ENCODE measurements around the gene SARNP.
"Not testable (repeated sequence)": the region's sequence is repeated elsewhere in the genome, so short reads cannot be mapped to it uniquely, and the experiment has no call there.

Gene SARNP

GRCh38 chr12:55839345-55840140, 22.0 kb upstream of the SARNP start:
- in situ Hi-C loops (cut with MboI; ENCODE audit: low sequenced_read_pairs) = no loop called here

GRCh38 chr12:55838361-55838760, 20.8 kb upstream of the SARNP start:
- in situ Hi-C loops (cut with MboI; ENCODE audit: low sequenced_read_pairs) = no loop called here

GRCh38 chr12:55834400-55834799, 16.9 kb upstream of the SARNP start:
- in situ Hi-C loops (cut with MboI; ENCODE audit: low sequenced_read_pairs) = not testable (repeated sequence)

- in situ Hi-C loops (cut with MboI; ENCODE audit: low sequenced_read_pairs) = no loop called here
These were observed 15.5 kb upstream of the SARNP start for GRCh38 chr12:55833056-55833455.

- in situ Hi-C loops (cut with MboI; ENCODE audit: low sequenced_read_pairs) = no loop called here
These were observed 13.9 kb upstream of the SARNP start for GRCh38 chr12:55831447-55831815.

- in situ Hi-C loops (cut with MboI; ENCODE audit: low sequenced_read_pairs) = no loop called here
These were observed 13.3 kb upstream of the SARNP start for GRCh38 chr12:55830601-55831446.

GRCh38 chr12:55829967-55830600, 12.6 kb upstream of the SARNP start:
- in situ Hi-C loops (cut with MboI; ENCODE audit: low sequenced_read_pairs) = no loop called here

- in situ Hi-C loops (cut with MboI; ENCODE audit: low sequenced_read_pairs) = no loop called here
These were observed 10.8 kb upstream of the SARNP start for GRCh38 chr12:55828357-55828756.

GRCh38 chr12:55827806-55828205, 10.3 kb upstream of the SARNP start:
- in situ Hi-C loops (cut with MboI; ENCODE audit: low sequenced_read_pairs) = no loop called here

GRCh38 chr12:55824726-55825125, 7.2 kb upstream of the SARNP start:
- in situ Hi-C loops (cut with MboI; ENCODE audit: low sequenced_read_pairs) = no loop called here

GRCh38 chr12:55823419-55823818, 5.9 kb upstream of the SARNP start:
- in situ Hi-C loops (cut with MboI; ENCODE audit: low sequenced_read_pairs) = no loop called here

GRCh38 chr12:55822228-55822627, 4.7 kb upstream of the SARNP start:
- in situ Hi-C loops (cut with MboI; ENCODE audit: low sequenced_read_pairs) = no loop called here

- in situ Hi-C loops (cut with MboI; ENCODE audit: low sequenced_read_pairs) = no loop called here
These were observed 3.2 kb upstream of the SARNP start for GRCh38 chr12:55820679-55821078.

- in situ Hi-C loops (cut with MboI; ENCODE audit: low sequenced_read_pairs) = no loop called here
These were observed 1.4 kb upstream of the SARNP start for GRCh38 chr12:55818886-55819285.

GRCh38 chr12:55818140-55818728, 710 bp upstream of the SARNP start:
- in situ Hi-C loops (cut with MboI; ENCODE audit: low sequenced_read_pairs) = no loop called here

GRCh38 chr12:55816881-55817344, 611 bp downstream of the SARNP start:
- in situ Hi-C loops (cut with MboI; ENCODE audit: low sequenced_read_pairs) = no loop called here

- in situ Hi-C loops (cut with MboI; ENCODE audit: low sequenced_read_pairs) = no loop called here
These were observed 2.1 kb downstream of the SARNP start for GRCh38 chr12:55815473-55815872.

GRCh38 chr12:55814257-55814656, 3.3 kb downstream of the SARNP start:
- in situ Hi-C loops (cut with MboI; ENCODE audit: low sequenced_read_pairs) = no loop called here

GRCh38 chr12:55812088-55812487, 5.4 kb downstream of the SARNP start:
- in situ Hi-C loops (cut with MboI; ENCODE audit: low sequenced_read_pairs) = no loop called here

GRCh38 chr12:55809274-55809673, 8.2 kb downstream of the SARNP start:
- in situ Hi-C loops (cut with MboI; ENCODE audit: low sequenced_read_pairs) = no loop called here

- in situ Hi-C loops (cut with MboI; ENCODE audit: low sequenced_read_pairs) = no loop called here
These were observed 10.5 kb downstream of the SARNP start for GRCh38 chr12:55806982-55807381.

All from HL-60/S4 (cell line).